Measurements from ENCODE around the gene DEDD2. TPM values are rescaled to one million over a fixed set of nuclear protein-coding genes. Genes with fewer than 3 reads are reported as not detected.

The DEDD2 gene
- total RNA-seq, 1 experiment from 2014 or later, result 32.7 TPM

DNA sequence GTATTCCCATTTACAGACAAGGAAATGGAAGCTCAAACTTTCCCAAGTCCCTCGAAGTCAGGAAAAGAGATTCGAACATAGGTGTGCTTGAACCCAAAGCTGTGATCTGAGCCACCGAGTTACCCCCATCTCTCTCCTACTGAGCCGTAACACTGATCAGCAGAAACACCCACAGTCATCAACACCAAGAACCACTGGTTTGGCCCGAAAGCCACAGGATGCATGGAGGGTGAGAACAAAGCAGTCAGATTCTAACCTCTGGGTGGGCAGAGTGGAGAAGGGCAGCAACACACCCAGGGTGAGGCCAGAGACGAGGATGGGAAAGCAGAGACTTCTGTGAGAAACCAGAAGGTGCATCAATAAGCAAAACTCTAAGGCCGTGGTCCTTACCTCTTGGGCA lies 57.5 kb downstream of the DEDD2 start (continued):
- no peak for TF ChIP-seq CTCF (IDR thresholded peaks at IDR 0.05 in 2 of 3, conservative IDR thresholded peaks at IDR 0.05 in 1 of 3; ENCODE audit: borderline replicate concordance in 1 of 3, insufficient read depth in 1 of 3, low read depth in 2 of 3, low read length in 2 of 3)
- TF ChIP-seq CBX3 (IDR thresholded peaks at IDR 0.05; ENCODE audit: low read depth), result no peak
- TF ChIP-seq YY1 (IDR thresholded peaks at IDR 0.05; ENCODE audit: extremely low read depth, insufficient replicate concordance, low read depth, low read length), result no peak

DNA sequence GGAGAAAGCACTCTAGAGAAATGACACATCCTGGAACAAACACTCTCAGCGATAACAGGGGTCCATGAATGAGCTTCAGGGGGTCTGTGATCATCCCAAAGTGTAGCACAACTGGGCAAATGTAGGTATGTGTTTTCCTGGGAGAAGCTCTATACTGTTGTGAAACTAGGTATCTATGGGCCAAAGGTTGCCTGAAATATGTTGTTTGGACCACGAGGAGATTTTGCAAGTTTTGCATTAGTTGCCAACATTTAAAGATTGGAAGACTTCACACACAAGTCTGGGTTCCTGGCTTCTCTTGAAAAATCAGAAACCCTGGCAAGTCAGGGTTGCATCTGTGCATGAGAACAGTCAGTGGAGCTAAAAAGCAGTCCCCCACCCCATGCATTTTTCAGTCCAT lies 58.6 kb downstream of the DEDD2 start:
- Histone ChIP-seq H3K27ac (ENCODE audit: low read depth, low read length) (no peak overlapping the region), H3K27me3 (ENCODE audit: insufficient read depth, low read length) (peaks cover 40% of the 10 kb centered on the region), H3K9ac (ENCODE audit: low read length) (no peak overlapping the region), H2AFZ (ENCODE audit: low read depth, low read length, poor library complexity, severe bottlenecking) (no peak overlapping the region), H3K4me2 (ENCODE audit: low read length) (no peak overlapping the region), H3K36me3 (ENCODE audit: control insufficient read depth in 1 of 2, insufficient read depth in 2 of 2, low read length in 2 of 2) (no peaks in the 10 kb centered on the region), H3K4me1 (ENCODE audit: control insufficient read depth in 1 of 2, insufficient read depth in 2 of 2, low read length in 2 of 2) (no peaks in the 10 kb centered on the region), H3K9me3 (ENCODE audit: control insufficient read depth in 1 of 2, insufficient read depth in 1 of 2, low read depth in 1 of 2, low read length in 2 of 2) (no peaks in the 10 kb centered on the region), H3K9me2 (ENCODE audit: insufficient read depth) (no peaks in the 10 kb centered on the region), H3K79me2 (ENCODE audit: insufficient read depth, low read length) (no peaks in the 10 kb centered on the region), H4K20me1 (ENCODE audit: insufficient read depth) (no peaks in the 10 kb centered on the region), H3K4me3 (replicated peaks in 1 of 2; ENCODE audit: low read depth in 1 of 2, low read length in 2 of 2) (no peak overlapping the region)
- intact Hi-C loops (cut with micrococcal nuclease), result no loop called here
- ATAC-seq (no peak), DNase-seq (ENCODE audit: low read depth, low spot score) (no peak)
- ChIA-PET POLR2A (no interaction called here), RAD21 (ENCODE audit: low non-redundant PET in 1 of 2, low total read pairs in 2 of 2, uncharacterized antibody in 2 of 2, unreplicated experiment in 2 of 2) (no interaction called here), CTCF (no interaction called here)
- no peak for TF ChIP-seq EZH2phosphoT487 (IDR thresholded peaks at IDR 0.05; ENCODE audit: borderline replicate concordance)
- TF ChIP-seq FOSL1 (IDR thresholded peaks at IDR 0.05; ENCODE audit: low read depth), result no peak
- TF ChIP-seq ZBTB33 (IDR thresholded peaks at IDR 0.05; ENCODE audit: extremely low read depth, insufficient replicate concordance, low read length), result no peak
- TF ChIP-seq ATF3 (IDR thresholded peaks at IDR 0.05), result no peak
- TF ChIP-seq SP1 (IDR thresholded peaks at IDR 0.05; ENCODE audit: low read depth), result no peak
- TF ChIP-seq SRF (IDR thresholded peaks at IDR 0.05; ENCODE audit: low read depth), result no peak
- no peak for TF ChIP-seq CEBPB (IDR thresholded peaks at IDR 0.05; ENCODE audit: low read depth)
- TF ChIP-seq POLR2AphosphoS5 (IDR thresholded peaks at IDR 0.05; ENCODE audit: low read depth, low read length), result no peak
- no peak for TF ChIP-seq YY1 (IDR thresholded peaks at IDR 0.05; ENCODE audit: extremely low read depth, insufficient replicate concordance, low read depth, low read length)
- TF ChIP-seq SIN3A (IDR thresholded peaks at IDR 0.05; ENCODE audit: low read depth), result no peak
- TF ChIP-seq CBX3 (IDR thresholded peaks at IDR 0.05; ENCODE audit: low read depth), result no peak
- no peak for TF ChIP-seq EGR1 (IDR thresholded peaks at IDR 0.05; ENCODE audit: low read depth)
- TF ChIP-seq REST (IDR thresholded peaks at IDR 0.05; ENCODE audit: low read depth), result no peak
- TF ChIP-seq RAD21 (IDR thresholded peaks at IDR 0.05; ENCODE audit: low read depth), result no peak
- no peak for TF ChIP-seq POLR2A (IDR thresholded peaks at IDR 0.05; ENCODE audit: borderline replicate concordance, extremely low read depth, insufficient read depth, insufficient read length)
- no peak for TF ChIP-seq ZNF274 (IDR thresholded peaks at IDR 0.05; ENCODE audit: low read depth, low read length)
- BruUV-seq (replicated peaks), result no TSS peak
